ENCODE results near the gene PARD3.
"Not testable (repeated sequence)": the region's sequence is repeated elsewhere in the genome, so short reads cannot be mapped to it uniquely, and the experiment has no call there.

PARD3 gene

DNA sequence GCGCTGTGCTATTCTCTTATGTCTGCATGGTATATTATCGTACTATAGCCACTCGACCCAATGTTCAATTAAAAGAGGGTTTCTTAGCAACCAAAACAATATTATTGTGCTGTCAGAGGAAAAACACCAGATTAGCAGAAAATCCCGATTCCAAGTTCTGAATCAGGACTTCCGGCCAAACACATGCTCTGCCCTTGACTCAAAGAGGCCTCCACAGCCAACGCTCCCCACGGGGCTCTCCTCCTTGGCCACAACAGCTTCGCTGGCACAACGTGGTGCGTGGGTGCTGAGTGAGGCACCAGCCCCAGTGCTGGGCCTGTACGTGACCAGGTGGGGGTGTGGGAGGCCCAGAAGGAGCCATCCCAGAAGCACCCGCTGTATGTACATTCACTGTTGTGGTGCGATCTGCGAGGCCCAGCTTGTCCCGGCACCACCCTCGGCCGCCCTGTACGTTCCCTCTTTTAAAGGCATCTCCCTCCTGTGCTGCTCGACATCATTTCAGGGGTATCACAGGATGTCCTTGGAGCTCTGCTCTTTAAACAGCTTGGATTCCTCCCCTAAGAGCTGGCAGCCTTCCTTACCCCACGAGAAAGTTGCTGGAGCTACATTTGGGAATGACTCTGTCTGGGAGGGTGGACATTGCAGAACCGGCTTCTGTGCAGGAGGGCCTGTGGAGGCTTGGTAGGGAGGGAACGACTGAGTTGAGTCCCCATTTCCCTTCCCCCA, 736.2 kb downstream of the PARD3 start:
- DNase-seq: no peak

DNA sequence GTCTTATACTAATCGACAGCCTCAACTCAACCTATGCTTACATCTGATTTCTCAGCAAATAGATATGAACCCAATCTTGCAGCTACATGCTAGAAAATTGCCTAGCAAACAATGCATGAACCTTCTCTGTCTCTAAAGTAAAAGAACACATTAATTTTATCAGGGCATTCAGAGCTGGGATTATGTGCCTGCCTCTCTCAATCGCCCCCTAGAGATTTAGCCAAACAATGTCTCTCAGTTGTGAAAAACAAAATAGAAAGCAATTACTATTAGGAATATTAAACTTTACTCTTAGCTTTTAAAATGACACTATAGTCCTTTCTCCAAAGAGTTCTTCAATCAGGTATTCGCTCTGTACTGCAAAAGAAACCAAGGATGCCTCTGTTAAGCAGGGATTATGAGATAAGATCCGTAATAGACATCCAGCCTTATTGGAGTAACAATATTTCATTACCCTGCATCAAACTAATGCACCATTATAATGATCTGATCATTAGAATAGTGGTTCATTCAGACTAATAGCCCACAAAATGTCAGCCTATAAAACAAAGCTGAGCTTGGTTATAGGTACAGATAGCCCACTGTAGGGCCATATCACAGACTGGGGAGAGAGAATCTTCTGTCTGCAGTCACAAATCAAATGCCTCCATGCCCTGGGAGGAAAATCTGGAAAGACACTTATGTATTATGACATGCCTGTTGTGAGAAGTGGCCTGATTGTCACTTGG, 736.9 kb downstream of the PARD3 start:
- no peak for DNase-seq

GRCh38 chr10:34076443-34076842, 738.7 kb downstream of the PARD3 start:
- no peak for DNase-seq

DNA sequence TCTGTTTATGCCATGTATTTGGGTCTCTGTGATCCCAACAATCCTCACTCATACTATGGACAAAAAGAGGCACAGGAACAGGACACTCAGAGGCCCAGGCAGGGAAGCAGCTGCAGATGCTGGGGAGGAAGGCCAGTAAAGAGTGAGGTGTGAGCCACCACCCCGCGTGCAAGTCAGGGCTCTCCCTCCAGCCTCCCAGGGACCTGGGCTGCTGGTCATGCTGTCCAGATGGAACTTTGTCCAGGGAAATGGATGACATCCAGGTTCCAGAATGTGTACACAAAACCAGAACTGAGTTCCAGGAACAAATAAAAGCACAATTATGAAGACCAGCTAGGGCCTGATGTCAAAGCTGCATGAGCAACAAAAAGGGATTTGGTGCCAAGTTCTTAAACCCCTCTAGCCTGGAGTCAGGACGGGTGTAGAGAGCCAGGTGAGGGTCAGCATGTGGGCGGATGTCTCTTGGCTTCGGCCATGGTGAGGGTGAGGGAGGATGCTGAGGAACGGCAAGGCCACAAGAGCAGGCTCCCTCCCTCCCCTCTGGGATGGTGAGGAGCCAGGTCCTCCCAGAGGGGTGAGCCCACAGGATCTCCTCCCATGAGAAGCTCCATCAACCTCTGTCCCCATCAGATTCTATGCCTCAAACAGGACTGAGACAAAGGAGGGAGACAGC, 739.7 kb downstream of the PARD3 start:
- no peak for DNase-seq

DNA sequence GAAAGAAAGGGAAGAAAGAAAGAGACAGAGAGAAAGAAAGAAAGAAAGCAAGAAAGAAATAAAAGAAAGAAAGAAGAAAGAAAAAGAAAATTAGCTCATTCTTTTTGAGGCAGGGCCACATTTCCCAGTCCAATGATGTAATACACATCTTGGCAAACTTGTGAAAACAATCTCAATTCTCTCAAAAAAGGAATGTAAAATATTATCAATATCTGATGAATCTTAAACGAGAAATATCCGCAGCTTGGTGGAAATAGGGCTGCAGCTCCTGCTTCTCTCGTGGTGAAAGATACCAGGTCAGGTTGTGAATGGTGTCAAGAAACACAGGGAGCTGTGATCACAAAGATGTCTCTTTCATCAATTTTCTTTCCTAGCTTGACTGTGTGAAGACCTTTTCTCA, 741.0 kb downstream of the PARD3 start:
- no peak for DNase-seq

GRCh38 chr10:34067741-34068140, 747.4 kb downstream of the PARD3 start:
- not testable (repeated sequence) for DNase-seq

- DNase-seq: no peak
These were observed 751.5 kb downstream of the PARD3 start for GRCh38 chr10:34063592-34063991.

- no peak for DNase-seq
These were observed 753.3 kb downstream of the PARD3 start for GRCh38 chr10:34061841-34062240.
